Keratinocyte (primary cell): ENCODE measurements around the gene LSM3. TPM values are rescaled to one million over a fixed set of nuclear protein-coding genes. Genes with fewer than 3 reads are reported as not detected.

Experiments used
- DNase-seq: peaks from one replicate; pipeline ENCODE4 v3.0.0-alpha.2; 2011; ENCODE audit warnings: low read depth, missing footprints, low spot score
- FAIRE-seq: peaks from 2 replicates; lab custom pipeline; 2011; peaks lifted over from hg19 to GRCh38; lab: Jason Lieb, UNC
- H2AFZ ChIP-seq: 2 replicates; pipeline ENCODE4 v1.6.0; 2012; ENCODE audit warnings: low read length, control low read depth, inconsistent platforms; ENCODE audit not compliant: control insufficient read depth
- H3K27ac ChIP-seq: 2 replicates; pipeline ENCODE4 v1.5.1; 2011; ENCODE audit warnings: low read length; ENCODE audit not compliant: control insufficient read depth, insufficient read depth
- H3K27me3 ChIP-seq: 3 replicates; pipeline ENCODE4 v1.6.0; 2011; ENCODE audit warnings: low read length; ENCODE audit not compliant: control insufficient read depth, insufficient read depth; ENCODE audit errors: extremely low read depth
- H3K36me3 ChIP-seq, 2 experiments: 2 replicates in 1 of 2; 3 replicates in 1 of 2; pipeline ENCODE4 v1.5.1; 2011; ENCODE audit warnings: low read length in 2 of 2, mild to moderate bottlenecking in 1 of 2; ENCODE audit not compliant: control insufficient read depth in 2 of 2, insufficient read depth in 2 of 2; ENCODE audit errors: extremely low read depth in 1 of 2
- H3K4me1 ChIP-seq: 3 replicates; pipeline ENCODE4 v1.5.1; 2011; ENCODE audit warnings: low read length; ENCODE audit not compliant: control insufficient read depth, insufficient read depth; ENCODE audit errors: extremely low read depth
- H3K4me2 ChIP-seq: 3 replicates; pipeline ENCODE4 v1.6.0; 2011; ENCODE audit warnings: low read depth, low read length; ENCODE audit not compliant: control insufficient read depth, insufficient read depth; ENCODE audit errors: extremely low read depth
- H3K4me3 ChIP-seq, 3 experiments: fragments of 200-600 bp in 1 of 3; sonication (generic) in 1 of 3; 2 replicates in 2 of 3; 3 replicates in 1 of 3; pipeline ENCODE4 v1.5.1; 2011 to 2016; ENCODE audit warnings: low read length in 3 of 3, mild to moderate bottlenecking in 3 of 3, control low read depth in 2 of 3, inconsistent platforms in 1 of 3, low read depth in 1 of 3, mixed read lengths in 1 of 3, mixed run types in 1 of 3, moderate library complexity in 1 of 3; ENCODE audit not compliant: control insufficient read depth in 2 of 3, insufficient read depth in 2 of 3; ENCODE audit errors: extremely low read depth in 1 of 3
- H3K79me2 ChIP-seq: 2 replicates; pipeline ENCODE4 v1.6.0; 2012; ENCODE audit warnings: low read length; ENCODE audit not compliant: control insufficient read depth, insufficient read depth
- H3K9ac ChIP-seq: 3 replicates; pipeline ENCODE4 v1.6.0; 2011; ENCODE audit warnings: low read length; ENCODE audit not compliant: control insufficient read depth, insufficient read depth; ENCODE audit errors: extremely low read depth
- H3K9me1 ChIP-seq: 3 replicates; pipeline ENCODE4 v1.6.0; 2011; ENCODE audit warnings: low read length; ENCODE audit not compliant: control insufficient read depth, insufficient read depth; ENCODE audit errors: extremely low read depth
- H3K9me3 ChIP-seq: 2 replicates; pipeline ENCODE4 v1.5.1; 2012; ENCODE audit warnings: low read depth, low read length; ENCODE audit not compliant: control insufficient read depth
- H4K20me1 ChIP-seq: 3 replicates; pipeline ENCODE4 v1.6.0; 2011; ENCODE audit warnings: low read length; ENCODE audit not compliant: control insufficient read depth, insufficient read depth; ENCODE audit errors: extremely low read depth
- CTCF ChIP-seq, 3 experiments: IDR thresholded peaks in 1 of 3; conservative IDR thresholded peaks in 1 of 3; optimal IDR thresholded peaks in 1 of 3; 2 replicates in 2 of 3; 3 replicates in 1 of 3; pipeline versions ENCODE3 to v1.5.1; 2011; ENCODE audit warnings: low read length in 3 of 3, mild to moderate bottlenecking in 3 of 3, moderate library complexity in 2 of 3, control low read depth in 1 of 3, inconsistent platforms in 1 of 3; ENCODE audit not compliant: insufficient read depth in 2 of 3; ENCODE audit errors: extremely low read depth in 1 of 3
- EZH2 ChIP-seq: IDR thresholded peaks from one replicate; pipeline ENCODE4 v1.6.1; 2012; ENCODE audit warnings: inconsistent platforms, mild to moderate bottlenecking, low read length, moderate library complexity
- dilution Hi-C: fragments of 300-500 bp; cut with MboI; formaldehyde crosslinking; loops from one replicate; pipeline ENCODE4 v1.7.0; 2020; ENCODE audit warnings: low sequenced_read_pairs; ENCODE audit not compliant: extremely low pct_ligation_motif_present
- polyA plus RNA-seq, 5 experiments: library from polyadenylated mRNA; depleted of rRNA in 3 of 5; stranded (reverse) in 3 of 5; stranded (forward) in 1 of 5; unstranded in 1 of 5; fragments of >200 nt; gene quantifications; 1 replicate in 1 of 5; 2 replicates in 3 of 5; 3 replicates in 1 of 5; pipeline versions ENCODE4 v1.2.1 to v1.2.3, GENCODE V29; 2011 to 2012; ENCODE audit warnings: missing spikeins in 2 of 5, low read depth in 1 of 5, low replicate concordance in 1 of 5

LSM3 gene
- polyA plus RNA-seq, 1 donor (not counting 4 experiments of a cell fraction or from before 2014, with no cell fraction given) = 26.1 TPM

DNA sequence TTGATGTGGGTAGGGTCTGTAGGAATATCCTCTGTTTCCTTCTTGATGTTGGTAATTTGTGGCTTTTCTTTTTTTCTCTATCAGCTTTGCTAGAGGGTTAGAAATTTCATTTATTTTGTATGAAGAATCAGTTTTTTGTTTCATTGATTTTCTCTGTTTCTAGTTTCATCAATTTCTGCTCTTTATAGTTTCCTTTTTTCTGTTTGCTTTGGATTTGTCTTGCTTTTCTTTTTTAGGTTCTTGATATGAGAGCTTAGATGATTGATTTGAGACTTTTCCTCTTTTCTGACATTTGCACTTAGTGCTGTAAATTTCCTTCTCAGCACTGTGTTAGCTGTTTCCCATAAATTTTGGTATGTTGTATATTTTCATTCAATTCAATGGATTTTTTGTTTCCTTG is 61.3 kb downstream of the LSM3 start:
- H3K79me2 ChIP-seq = no peaks in the 10 kb centered on the region
- H3K36me3 ChIP-seq = no peaks in the 10 kb centered on the region
- H4K20me1 ChIP-seq = no peaks in the 10 kb centered on the region
- H3K4me2 ChIP-seq = no peak overlapping the region
- TF ChIP-seq EZH2 = no peak
- TF ChIP-seq CTCF (optimal IDR thresholded peaks at IDR 0.05 in 1 of 3, IDR thresholded peaks at IDR 0.05 in 1 of 3, conservative IDR thresholded peaks at IDR 0.05 in 1 of 3; ENCODE audit: extremely low read depth in 1 of 3, insufficient read depth in 2 of 3, low read length in 3 of 3) = no peak
- DNase-seq = no peak
- FAIRE-seq = no peak
- H3K9me3 ChIP-seq = no peaks in the 10 kb centered on the region
- dilution Hi-C loops = no loop called here
- H3K4me1 ChIP-seq = peaks cover 18% of the 10 kb centered on the region
- no peak overlapping the region for H2AFZ ChIP-seq
- H3K4me3 ChIP-seq = no peak overlapping the region
- H3K9me1 ChIP-seq = no peaks in the 10 kb centered on the region
- H3K27me3 ChIP-seq = no peaks in the 10 kb centered on the region
- H3K27ac ChIP-seq = no peak overlapping the region
- no peak overlapping the region for H3K9ac ChIP-seq

GRCh38 chr3:14240366-14240765 is 61.7 kb downstream of the LSM3 start:
- Histone ChIP-seq H2AFZ (no peak overlapping the region), H3K4me2 (no peak overlapping the region), H3K4me1 (peaks cover 14% of the 10 kb centered on the region), H3K36me3 (no peaks in the 10 kb centered on the region), H3K79me2 (no peaks in the 10 kb centered on the region), H3K9ac (no peak overlapping the region), H3K9me1 (no peaks in the 10 kb centered on the region), H3K27ac (no peak overlapping the region), H3K27me3 (no peaks in the 10 kb centered on the region), H3K9me3 (no peaks in the 10 kb centered on the region), H3K4me3 (no peak overlapping the region), H4K20me1 (no peaks in the 10 kb centered on the region)
- FAIRE-seq = no peak
- dilution Hi-C loops = no loop called here
- no peak for DNase-seq
- TF ChIP-seq EZH2 (no peak), CTCF (optimal IDR thresholded peaks at IDR 0.05 in 1 of 3, IDR thresholded peaks at IDR 0.05 in 1 of 3, conservative IDR thresholded peaks at IDR 0.05 in 1 of 3; ENCODE audit: extremely low read depth in 1 of 3, insufficient read depth in 2 of 3, low read length in 3 of 3) (no peak)
